GDM1 (cell line): ENCODE measurements around the gene RAP1A.

ENCODE experiments used
- DNase-seq: peaks from one replicate; lab custom pipeline; 2025; lab: John Stamatoyannopoulos, UW

Gene RAP1A

DNA sequence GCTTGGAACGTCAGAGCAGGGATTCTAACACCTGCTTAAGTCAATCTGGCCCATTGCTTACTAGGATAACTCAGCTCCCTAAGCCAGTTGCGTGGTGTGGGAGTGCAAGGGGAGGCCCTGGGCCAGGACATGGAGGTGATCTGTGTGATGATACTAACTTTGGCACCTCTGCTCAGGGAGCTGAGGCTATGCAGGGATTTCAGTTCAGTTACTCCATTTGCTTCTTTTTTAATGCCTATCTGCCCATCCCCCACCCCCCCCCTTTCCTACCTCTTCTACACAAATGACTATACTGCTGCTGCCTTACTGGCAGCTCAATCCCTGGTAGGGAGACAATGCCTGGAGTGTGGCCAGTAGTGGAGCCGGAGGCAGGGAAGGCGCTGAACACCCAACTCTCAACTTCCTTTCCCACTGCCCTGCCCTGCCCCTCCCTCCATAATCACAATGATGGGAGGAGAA lies 100.1 kb downstream of the RAP1A start:
- DNase-seq = no peak

DNA sequence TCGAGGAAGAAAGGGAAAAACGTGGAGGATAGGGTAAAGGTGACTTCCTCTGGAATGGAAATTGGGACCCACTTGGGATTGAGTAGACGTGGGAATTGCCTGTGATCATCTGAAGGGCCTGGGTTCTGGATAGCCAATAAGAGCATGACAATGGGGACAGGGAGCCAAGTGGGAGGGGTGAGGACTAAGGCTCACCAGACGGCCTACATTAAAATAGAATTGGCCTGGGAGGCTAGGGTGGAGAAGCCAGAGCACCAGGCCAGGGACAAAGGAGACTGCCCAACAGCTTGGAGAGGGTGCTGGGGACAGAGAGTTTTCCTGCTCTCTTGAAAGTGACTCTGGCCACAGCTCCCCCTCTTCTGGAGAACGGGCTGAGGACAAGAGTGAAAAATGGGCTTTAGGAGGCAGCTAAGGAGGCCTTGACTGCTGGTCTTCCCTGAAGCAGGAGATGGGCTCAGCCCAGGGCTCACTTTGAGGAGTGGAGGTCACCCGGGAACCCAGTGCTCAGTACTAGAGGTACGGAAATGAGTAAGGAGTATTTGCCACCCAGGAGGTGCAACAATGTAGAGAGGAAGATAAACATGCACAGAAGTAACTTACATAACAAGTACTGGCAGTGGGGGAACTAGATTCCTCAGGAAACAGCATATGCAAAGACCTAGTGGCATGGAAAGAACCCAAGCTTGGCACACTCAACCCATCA lies 100.8 kb downstream of the RAP1A start:
- no peak for DNase-seq

DNA sequence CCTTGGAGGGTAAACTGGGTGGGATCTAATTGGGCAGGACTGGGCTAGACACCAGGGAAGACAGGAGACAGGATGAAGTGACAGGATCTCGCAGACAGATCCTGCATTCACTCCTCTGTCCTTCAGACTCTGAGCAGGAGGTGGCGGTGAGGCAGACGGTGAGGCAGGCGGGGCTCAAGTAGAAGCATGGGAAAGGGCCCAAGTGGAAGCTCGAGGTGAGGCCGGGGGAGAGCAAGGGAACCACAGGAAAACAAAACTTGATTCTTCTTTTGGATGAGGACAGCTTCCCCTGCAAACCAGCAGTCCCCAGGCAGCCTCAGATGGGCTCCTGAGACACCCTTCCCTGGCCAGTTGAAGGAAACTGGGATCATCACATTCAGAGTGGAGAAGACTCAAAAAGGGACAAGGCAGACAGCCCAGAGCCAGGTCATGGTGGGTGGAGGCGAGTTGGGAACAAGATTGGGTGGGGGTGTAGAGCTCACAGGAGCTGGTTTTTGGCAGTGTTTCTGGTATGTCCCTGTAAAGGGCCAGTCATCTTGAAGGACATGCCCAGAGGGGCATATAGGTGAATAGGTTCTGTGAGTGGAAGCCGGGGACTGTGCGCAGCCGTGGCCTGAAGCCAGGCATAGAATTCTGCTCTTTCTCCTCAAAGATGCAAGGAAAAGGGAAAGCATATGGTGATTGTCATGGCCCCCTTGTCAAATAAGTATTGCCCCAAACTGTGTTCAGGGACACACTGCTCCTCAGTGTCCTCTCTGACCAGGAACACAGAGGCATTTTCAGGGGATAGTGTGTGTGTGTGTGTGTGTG lies 101.6 kb downstream of the RAP1A start:
- DNase-seq = no peak

DNA sequence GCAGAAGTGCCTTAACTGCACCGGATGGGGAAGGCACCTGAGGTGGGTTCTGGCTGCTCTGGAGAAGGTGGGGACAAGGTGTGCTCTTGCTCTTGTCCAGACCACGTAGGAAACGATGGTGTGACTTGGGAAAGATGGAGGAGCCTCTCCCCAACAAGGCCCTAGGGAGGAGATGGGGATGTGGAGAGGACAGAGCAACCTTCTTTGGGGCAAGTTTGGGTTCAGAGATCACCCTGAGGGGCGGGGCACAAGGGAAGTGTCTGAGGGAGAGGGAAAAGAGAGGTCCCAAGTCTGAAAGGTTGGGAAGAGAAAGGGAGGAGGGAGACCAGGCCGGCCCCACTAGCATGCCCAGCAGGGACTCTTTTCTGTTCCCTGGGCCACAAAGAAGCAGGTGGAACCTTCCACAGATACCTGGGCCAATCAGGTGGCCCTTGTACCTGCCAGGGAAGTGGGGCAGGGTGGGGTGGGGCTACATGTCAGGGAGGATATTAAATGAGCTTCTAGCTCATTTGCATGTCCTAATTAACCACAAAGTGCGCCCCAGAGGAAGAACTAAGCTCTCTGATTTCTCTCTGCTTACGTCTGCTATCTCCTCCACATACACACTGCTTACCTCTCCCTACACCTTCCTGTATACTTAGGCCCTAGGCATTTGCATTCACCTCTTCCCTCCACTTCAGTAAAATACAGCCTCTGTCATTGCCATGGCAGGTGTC lies 103.7 kb downstream of the RAP1A start:
- no peak for DNase-seq

DNA sequence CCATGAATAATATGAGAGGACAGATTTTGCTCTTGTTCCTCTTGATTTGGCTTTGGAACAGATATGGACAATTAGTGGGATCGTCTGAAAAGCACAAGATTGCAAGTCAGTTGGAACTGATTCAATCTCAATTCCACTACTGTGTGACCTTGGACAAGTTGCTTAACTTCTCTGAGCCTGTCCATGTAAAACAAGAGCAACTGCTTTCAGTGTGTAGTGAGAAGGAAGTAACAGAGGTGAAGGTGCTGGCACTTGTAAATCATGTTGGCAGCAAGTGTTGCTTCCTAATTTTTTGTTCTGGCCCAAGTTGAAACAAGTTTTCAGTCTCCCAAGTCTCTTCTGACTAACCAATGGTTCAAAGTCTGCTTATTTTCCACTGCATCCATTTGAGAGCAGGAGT lies 104.3 kb downstream of the RAP1A start:
- no peak for DNase-seq

DNA sequence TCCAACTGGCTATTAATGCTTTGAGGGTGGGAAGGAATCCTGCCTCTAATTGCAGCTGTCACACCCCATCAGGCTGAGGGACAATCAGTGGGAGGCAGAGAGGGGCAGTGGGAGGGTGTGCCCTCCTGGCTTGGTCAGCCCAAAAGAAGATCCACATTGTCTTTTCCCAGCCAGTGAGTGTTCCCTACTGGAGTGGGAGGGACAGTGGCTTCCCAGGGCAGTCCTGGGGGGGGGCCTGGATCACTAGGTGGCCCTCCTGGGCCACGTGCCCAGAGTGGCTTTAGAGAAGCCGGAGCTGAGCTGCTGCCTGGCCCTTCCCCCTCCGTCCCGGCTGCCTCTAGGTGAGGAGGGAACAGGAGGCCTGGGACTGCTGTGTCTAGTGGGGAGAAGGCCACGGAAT lies 105.6 kb downstream of the RAP1A start:
- no peak for DNase-seq

DNA sequence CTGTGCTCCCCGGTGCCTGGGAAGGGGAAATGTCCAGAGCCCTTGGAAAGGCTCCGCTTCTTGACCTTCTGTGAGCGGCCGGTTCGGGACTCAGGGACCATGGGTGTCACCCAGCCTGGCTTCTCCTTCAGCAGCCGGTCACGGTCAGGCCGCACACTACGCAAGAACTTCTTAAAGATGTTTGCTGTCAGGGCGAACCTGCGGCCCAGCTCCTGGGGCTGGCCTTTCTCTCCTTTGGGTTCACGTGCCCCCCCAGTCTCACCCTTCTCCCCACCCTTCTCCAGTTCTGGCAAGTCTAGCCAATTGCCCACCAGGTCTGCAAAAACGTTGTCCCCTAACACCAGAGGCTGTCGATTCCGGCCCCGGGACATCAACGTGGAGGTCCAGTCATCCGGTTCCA lies 107.5 kb downstream of the RAP1A start:
- DNase-seq = no peak

DNA sequence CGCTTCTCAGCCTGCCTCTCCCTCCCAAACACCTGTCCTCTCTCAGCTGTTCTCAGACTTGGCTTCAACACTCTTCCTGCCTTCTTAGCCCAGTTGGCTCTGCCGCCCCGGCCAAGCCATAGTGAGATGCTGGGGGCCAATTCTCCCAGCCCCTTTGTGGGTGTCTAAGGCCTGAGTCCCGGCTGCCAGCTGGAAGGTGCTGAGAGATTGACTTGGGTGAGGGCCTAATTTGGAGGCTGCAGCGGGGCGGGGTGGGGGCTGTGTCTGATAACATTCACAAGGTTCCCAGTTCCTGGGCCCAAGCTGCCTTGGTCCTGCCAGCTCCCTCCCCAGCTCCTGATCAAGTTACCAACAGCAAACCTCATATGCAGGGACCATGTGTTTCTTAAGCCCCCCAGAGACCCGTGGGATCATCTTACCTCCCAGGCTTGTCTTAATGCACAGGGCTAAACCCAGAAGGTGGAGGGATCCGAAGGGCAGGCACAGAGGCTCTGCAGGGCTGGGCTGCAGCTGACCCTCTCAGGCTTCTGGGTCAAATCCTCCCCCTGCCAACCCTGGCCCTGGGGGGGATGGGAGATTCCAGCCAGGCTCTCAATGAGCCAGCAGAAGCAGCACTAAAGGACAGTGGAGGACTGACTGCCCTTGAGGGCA lies 109.8 kb downstream of the RAP1A start:
- DNase-seq = no peak

DNA sequence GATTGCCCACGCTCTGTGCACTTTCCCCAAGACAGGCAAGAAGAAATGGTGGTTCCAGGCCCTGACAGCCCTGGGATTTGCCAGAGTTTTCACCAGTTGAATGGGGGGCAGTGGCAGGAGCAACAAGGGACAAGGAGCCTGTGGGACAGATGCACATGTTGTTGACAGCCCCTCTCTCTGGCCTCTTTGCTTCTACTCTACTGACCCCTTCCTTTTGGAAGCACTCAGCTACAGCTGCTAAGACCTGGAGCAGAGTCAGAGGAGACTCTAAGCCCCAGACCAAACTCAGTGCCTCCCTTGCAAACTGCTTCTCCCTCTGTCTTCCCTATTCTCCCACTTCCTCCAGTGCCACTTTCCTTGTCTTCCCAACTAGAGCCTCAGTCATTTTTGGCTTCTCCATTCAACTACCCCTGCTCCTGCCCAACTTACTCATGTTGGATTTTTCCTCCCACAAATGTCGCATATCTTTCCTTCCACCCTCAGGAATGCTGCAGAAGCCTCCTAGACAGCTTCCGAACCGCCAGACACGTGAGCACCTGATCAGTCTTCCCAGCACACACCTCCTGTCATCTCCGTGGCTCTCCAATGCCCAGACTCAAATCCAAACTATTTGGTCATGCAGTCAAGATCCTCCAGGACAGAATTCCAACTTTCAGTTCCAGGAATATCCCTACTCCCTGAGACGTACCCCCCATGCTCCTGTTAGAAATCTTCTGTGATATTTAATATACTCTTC lies 110.5 kb downstream of the RAP1A start:
- DNase-seq = no peak

DNA sequence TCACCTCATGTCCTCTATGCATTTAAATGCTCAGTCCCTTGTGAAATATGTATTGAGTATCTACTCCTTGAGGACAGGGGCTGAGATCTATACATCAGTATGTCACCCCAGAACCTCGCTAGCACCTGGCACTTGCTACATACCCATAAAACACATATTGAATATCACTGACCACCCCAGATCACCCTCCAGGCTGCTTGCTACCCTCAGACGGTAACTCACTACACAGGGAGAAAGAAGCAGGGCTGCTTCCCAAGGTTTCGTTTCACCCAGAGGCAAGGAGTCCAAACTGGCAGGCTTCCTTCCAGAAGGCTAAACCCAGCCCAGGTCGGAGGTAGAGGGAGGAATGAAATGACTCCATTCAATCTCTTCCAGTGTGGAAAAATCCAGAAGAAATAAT lies 111.1 kb downstream of the RAP1A start:
- DNase-seq = no peak

DNA sequence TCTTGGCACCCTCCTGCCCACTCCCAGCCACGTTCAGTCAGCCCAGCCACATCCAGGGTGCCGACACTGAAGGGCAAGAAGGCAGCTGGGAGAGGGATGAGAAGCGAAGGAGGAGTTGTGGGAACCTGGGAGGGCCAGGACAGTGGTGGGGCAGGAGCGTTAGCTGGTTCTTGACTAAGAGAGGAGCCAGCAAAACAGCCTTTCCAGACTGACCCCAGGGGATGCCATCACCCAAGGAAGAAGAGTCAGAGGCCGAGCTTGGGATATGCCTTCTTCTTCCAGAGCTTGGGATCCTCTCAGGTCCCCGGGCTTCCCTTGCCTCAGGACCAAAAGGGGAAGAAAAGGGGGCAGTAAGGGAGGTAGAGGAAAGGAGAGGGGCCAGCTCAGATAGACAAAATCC lies 112.4 kb downstream of the RAP1A start:
- no peak for DNase-seq

DNA sequence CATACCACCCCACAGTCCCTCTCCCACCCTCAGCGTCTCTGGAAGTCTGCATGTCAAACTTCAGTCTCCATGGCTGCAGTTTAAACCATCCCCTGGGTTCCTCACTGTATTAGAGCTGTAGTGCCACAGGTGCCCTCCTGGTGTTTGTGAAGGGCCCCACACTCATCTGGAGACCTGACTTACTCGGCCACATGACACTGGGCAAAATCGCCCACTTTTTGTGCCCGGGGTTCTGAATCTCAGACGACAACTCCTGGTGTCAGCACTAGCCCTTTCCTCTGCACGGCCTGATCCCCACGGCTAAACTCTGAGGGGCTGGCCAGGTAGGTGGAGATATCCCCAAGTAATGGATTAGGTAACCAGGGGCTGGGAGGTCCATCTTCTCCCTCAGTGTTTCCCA lies 113.1 kb downstream of the RAP1A start:
- DNase-seq = no peak

DNA sequence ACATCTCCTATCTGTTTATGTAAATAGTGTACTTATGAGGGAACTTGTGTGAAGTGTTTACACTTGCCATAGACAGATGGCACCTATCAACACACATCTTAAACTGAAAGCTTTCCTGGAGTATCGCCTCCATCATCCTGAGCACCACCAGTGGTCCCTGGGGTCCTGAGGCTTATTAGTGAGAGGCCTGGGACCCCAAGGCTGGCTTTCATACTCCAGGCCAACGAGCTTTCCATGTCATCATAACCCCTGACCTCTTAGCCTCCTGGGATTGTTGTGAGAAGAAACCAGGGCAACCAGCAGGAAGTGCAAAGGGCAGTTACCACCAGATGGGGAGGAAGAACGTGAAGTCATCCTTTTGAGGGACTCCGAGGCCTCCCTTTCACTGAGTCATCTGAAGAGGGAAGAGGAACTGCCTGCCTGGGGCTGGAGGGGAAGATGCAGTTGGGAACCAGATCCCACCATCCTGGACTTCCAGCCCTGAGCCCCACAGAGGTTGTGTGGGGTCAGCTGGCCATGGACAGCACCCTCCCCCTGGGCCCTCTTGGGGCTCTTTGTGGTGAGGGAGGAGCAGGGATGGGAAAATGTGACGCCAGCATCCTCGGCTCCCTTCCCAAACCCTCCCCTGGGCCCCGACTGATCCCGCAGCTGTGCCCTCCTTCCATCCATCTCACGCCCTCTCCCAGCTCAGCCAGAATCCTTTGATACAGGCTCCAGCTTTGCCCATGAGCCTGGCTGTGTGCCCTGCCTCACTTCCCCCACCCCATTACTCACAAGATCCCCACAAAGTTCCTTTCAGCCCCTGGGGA lies 113.8 kb downstream of the RAP1A start:
- DNase-seq = peak; percentile 59

DNA sequence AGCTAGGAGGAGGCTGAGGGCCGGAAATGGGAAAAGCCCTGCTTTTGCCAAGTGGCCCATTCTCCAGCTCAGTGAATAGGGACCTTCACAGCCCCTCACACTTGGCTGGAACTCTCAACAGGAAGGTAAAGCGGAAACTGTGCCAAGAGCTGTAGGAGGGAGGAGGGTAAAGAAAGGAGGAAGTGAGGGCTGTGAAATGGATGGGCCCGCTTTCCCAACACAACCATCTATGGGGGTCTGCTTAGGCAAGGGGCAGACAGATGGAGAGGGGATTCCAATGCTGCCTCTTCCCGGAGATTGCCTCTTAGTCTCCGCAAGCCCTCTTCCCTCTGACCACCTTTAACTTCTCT lies 114.4 kb downstream of the RAP1A start:
- peak; percentile 16 for DNase-seq

DNA sequence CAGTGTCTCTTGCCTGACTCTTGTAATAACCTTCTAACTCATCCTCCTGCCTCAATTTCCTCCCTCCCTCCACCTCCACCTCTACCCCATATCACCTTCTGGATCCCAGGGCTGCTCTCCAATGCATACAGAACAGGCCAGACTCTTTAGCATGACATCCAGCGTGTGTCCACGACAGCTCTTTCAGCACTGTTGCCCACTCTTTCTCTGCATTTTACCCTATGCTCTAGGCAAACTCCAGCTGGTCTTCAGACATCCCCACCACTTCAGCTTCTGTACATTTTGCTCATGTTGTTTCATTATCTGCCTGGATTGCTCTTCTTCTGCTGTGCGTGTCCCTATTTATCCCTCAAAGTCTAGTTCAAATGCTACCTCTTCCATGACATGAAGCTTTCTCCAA lies 114.8 kb downstream of the RAP1A start:
- DNase-seq = no peak

DNA sequence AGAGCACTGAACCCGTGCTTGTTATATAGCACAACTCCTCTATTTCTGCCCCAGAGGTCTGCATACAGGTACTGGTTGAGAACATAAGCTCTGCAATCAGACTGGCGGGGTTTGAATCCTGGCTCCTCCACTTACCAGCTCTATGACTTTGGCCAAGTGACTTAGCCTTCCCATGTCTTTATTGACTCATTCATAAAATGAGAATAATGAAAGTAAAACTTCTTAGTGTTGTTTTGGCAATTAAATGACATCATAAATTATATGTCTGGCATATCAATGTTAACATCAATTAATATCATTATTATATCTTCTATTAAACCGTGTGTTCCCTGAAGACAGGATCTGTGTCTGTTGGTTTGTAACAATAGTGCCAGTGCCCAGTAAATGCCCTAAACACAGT lies 115.3 kb downstream of the RAP1A start:
- no peak for DNase-seq

DNA sequence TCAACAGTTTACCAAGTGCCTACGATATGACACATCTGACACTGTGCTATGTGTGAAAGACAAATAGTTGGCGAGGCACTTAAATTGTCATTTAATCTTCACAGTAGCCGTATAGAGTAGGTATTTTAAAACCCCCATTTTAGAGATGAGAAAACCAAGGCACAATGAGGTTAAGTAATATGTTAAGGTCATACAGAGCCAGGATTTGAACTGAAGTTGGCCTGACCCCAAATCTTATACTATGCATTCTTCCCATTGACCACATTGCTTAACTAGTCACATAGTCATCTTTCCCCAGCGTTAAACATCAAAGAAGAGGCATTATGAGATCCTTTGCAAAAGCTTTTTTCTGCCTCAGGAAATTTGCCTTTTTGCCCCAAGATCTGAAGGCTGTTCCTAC lies 115.7 kb downstream of the RAP1A start:
- DNase-seq = no peak

DNA sequence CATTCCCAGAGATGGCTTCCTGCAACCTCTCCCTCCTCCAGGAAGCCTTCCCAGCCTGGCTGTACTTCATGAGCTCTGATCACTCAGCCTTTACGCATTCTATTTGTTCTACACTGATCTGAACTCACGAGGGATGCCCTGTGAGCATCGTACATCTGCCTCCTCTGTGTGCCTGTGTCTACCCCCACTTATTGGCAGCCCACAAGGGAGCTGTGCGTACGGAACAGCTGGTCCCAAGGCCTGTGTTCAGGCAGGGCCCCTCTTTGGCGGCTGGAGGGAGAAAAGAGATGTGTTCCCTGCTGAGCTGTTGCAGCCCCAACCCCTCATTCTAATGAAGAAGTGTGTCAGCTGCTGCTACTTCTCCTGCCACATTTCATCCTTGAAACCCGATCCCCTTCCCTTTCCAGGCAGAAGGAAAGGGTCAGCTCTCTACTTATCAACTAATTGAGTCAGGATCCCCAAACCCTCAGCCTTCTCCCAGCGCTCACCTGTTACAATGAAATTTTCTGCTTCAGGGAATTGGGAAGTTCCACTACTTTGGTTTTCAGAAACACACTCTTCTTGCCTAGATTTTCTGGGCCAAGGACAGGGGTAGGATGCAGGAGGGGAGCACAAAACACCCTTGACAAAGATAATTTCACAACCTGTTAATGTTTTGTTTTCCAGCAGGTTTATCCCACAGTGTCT lies 116.4 kb downstream of the RAP1A start:
- no peak for DNase-seq

DNA sequence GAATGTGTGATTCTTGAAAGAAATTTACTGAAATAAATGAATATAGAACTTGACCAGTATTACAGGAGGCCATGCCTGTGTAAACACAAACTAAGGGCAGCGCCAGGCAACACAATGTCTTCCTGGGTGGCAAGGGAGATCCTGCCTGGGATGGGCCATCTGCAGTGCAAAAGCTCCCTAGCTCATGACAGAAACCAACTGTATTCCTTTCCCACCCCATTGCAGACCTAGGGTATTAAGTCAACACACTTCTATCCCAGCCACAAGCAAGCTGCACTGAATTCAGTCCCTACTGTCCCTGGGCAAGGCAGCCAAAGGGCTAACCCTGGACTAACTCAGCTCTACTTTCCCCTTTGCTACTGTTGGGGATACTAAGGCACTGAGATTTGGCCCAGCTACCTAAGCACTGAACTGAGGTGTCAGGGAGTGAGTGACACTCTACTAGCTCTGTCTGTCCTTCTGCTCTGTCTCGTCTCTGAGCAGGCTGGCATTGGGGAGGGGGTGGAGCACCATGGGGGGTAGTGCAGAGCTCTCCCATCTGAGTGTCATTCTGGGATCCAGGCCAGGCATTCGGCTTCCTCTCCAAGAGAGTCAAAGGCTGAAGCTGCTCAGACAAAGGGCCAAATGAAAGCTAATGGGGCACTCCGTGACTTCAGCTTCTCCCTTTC lies 117.1 kb downstream of the RAP1A start:
- no peak for DNase-seq
